GM18873 (cell line): Measurements from ENCODE around the gene CLPX.
"Not testable (repeated sequence)": the region's sequence is repeated elsewhere in the genome, so short reads cannot be mapped to it uniquely, and the experiment has no call there.

Source experiments
- ATAC-seq: cut with Tn5 transposase; IDR thresholded peaks from one replicate; pipeline ENCODE4 v1.9.1; 2021; ENCODE audit warnings: mild to moderate bottlenecking, moderate library complexity, moderate number of reproducible peaks; ENCODE audit not compliant: unreplicated experiment, low FRiP score

The CLPX gene

GRCh38 chr15:65184868-65185717 lies at the start of gene CLPX:
TSS of gene CLPX (minus strand) at chr15:65185342. CDS start at chr15:65185153, 189 bp downstream.
- no peak for ATAC-seq

- ATAC-seq: no peak
These were observed 48.6 kb upstream of the CLPX start for GRCh38 chr15:65233696-65234095.

- no peak for ATAC-seq
These were observed 47.4 kb upstream of the CLPX start for GRCh38 chr15:65232520-65232919.

GRCh38 chr15:65231306-65231705 lies 46.2 kb upstream of the CLPX start:
- no peak for ATAC-seq

DNA sequence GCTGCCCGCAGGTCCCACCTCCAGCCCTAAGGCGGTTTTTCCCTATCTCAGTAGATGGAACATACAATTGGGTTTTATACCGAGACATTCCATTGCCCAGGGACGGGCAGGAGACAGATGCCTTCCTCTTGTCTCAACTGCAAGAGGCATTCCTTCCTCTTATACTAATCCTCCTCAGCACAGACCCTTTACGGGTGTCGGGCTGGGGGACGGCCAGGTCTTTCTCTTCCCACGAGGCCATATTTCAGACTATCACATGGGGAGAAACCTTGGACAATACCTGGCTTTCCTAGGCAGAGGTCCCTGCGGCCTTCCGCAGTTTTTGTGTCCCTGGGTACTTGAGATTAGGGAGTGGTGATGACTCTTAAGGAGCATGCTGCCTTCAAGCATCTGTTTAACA lies 41.8 kb upstream of the CLPX start:
- ATAC-seq: not testable (repeated sequence)

DNA sequence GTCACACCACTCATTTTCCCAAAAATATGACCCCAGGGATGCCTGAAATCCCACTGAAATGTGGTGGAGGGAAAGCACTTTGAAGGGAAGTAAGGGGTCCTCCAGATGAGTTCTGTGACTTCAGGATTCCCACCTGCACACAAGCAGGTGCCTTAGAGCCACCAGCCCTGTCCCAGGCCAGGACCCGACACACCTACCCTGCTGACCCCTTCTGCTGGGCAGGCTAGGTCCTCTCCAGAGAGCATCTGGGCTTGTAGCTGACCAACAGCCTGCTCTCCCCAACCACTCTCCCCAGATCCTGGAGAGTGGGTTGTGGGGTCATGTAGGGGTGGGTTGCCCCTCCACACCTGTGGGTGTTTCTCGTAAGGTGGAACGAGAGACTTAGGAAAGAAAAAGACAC lies 41.1 kb upstream of the CLPX start:
- ATAC-seq: no peak

DNA sequence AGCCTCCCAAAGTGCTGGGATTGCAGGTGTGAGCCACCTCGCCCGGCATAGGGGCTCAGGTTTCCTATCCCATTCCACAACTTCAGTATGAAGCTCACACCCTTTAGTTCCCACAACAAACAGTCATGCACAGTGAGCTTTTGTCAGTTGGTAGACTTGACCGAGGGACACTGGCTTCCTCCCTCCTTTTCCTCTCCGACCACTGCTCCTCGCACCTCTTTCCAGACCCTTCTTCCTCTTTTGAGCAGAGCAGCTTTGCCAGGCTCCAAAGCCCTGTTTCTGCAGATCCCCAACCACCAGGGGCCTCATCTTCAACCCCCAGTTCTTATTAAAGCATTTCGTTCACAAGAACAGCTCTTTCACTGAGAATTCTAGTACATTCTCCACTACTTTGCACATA lies 38.9 kb upstream of the CLPX start:
- ATAC-seq: no peak

GRCh38 chr15:65222891-65223290 lies 37.7 kb upstream of the CLPX start:
- ATAC-seq: no peak

GRCh38 chr15:65221697-65222096 lies 36.6 kb upstream of the CLPX start:
- no peak for ATAC-seq

DNA sequence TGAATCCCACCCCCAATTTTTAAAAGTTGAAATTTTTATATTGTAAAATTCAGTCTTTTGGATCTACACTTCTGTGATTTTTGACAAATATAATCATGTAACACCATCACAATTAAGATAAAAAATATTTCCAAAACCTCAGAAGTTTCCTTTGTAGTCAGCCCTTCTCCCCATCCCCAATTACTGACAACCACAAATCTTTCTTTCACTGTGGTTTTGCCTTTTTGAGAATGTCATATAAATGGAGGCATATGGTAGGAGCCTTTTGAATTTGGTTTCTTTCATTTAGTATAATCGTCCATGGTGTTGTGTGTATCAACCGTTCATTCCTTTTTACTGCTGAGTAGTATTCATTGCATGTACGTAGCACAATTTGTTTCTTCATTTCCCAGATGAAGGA lies 34.0 kb upstream of the CLPX start:
- ATAC-seq: no peak

DNA sequence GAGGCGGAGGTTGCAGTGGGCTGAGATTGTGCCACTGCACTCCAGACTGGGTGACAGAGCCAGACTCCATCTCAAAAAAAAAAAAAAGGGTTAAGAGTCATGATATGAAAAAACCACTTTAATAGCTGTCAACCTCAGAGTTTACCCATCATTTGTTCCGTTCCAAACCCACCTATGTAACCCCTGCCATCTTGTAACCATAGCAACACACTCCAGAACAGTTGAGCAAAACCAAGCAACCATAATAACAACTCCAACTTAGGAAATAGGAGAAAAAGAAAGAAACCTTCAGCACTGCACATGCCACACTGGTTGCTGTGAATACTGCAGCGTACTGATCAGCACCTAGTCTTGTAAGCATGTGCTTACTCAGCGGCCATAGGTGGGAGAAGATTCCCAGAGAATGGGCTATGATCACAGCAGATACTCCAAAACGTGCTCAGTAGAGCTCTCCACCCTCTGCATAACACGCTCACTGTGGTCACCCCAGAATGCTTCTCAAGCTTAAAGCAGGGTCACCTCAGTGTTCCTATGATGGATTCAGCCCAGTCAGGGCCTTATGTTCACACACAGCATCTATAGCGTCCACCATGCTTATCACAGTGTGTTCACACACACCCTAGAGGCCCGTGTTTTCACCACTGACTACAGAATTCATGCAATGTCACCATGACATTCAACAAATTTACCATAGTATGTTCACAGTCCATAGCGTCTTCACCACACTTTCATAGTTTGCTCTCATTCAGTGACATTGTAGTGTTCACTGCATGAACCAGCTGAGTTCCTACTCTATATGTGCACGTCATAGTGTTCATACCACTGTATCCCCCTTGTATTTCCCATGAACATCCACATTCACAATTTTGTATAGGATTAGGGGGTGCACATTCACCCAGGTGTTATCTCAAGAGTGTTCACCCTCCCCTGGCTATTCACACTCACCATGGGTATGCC lies 32.7 kb upstream of the CLPX start:
- no peak for ATAC-seq

- ATAC-seq: no peak
These were observed 30.4 kb upstream of the CLPX start for GRCh38 chr15:65215496-65215895.

GRCh38 chr15:65214010-65214409 lies 28.9 kb upstream of the CLPX start:
- no peak for ATAC-seq

DNA sequence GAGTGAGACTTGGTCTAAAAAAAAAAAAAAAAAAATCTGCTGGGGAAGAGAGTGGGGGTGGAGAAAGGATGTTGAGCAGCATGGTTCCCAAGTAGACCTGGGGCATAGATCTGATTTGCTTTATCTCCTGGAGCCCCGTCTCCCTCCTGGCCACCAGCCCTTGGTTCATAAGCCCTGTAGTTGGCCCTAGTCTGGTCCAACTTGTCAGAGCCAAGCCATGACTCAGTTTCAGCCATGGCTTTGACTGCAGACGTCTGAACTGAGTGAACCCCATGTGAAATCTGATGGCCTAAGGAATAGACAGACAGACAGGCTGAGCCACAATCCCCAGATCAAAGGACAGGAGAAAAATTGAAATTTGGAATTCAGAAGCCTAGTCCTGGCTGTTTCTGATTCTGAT lies 28.1 kb upstream of the CLPX start:
- ATAC-seq: no peak

GRCh38 chr15:65212097-65212496 lies 27.0 kb upstream of the CLPX start:
- ATAC-seq: no peak

GRCh38 chr15:65211482-65211982 lies 26.4 kb upstream of the CLPX start:
- ATAC-seq: no peak

GRCh38 chr15:65210770-65211481 lies 25.8 kb upstream of the CLPX start, which contains the start of gene CILP:
TSS of gene CILP (minus strand) at chr15:65211473. CDS start at chr15:65209755, 1,718 bp downstream.
- no peak for ATAC-seq

DNA sequence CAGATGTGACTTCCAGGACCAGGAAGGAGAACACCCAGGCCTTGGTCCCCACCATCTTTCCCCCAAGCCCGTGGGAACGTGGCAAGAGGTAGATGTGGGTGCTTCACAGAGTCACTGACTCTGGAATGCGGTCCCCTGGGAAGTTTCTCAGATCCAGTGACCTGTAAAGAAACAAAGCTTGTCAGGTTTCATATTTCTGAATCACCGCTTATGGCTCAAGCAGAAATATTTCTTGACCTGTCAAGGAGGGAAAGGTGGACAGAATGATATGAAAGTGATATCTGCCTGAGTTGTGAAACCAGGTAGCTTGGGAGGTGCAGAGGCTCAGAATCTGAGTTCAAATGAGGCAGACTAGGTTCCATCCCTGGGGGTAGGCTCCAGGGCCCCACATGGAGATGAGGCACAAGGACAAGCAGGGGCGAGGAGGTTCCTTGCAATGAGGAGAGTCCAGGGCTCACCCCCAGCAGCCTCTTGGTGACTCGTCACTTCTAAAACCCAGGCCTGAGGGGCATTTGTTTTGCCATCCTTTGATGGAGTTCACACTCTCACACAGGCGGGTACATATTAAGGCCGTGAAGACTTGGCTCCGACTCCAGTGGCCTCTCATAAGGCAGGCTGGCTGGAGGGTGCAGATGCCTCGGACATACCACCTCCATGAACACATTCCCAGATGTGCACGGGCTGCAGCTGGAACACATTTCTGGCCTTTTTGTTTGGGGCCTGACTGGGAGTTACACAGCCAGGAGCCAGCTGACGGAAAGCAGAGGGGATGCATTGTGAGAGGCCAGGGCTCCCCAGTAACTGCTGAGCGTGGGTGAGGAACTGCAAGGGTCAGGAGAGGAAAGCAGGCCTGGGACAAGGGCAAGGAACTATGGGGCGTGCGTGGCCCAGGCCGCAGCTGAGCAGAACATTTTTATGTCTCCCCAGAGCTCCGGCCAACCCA lies 24.8 kb upstream of the CLPX start:
- no peak for ATAC-seq

DNA sequence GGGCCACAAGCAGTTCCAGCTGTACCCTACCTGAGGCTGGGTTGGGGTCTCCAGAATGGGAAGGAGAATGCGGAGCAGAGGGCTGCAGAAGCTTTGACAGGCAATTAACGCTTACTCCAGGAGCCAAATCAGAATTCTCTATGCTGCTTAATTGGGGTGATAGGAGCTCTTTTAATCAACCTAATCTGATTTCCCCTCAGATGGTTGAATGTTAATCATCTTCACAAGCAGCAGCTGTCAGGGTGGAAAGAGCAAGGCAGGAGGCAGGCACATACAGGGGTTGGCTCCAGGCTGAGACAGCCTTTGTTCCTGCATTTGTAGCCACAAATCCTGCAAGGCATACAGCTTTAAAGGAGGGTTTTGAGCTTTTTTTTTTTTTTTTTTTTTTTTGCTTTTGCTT lies 23.5 kb upstream of the CLPX start:
- ATAC-seq: no peak
